GM23338 (cell line): Measurements from ENCODE around the gene NPFF.

ENCODE experiments used
- CREB1 ChIP-seq: fragments of 250-450 bp; sonication (Bioruptor Pico); IDR thresholded peaks from 2 replicates; pipeline ENCODE4 v1.5.0; 2020; ENCODE audit warnings: low read depth, mild to moderate bottlenecking, moderate library complexity
- CTCF ChIP-seq, 2 experiments: fragments of 200-600 bp in 1 of 2; sonication (generic) in 1 of 2; conservative IDR thresholded peaks; 2 replicates each; pipeline versions ENCODE4 v1.5.1 to v1.6.1; 2016 to 2017; ENCODE audit warnings: antibody characterized with exemption in 2 of 2, low read depth in 2 of 2, mild to moderate bottlenecking in 2 of 2, moderate library complexity in 1 of 2
- ETS1 ChIP-seq: IDR thresholded peaks from 2 replicates; pipeline ENCODE4 v1.6.1; 2016; ENCODE audit warnings: antibody characterized with exemption
- EZH2 ChIP-seq: fragments of 200-600 bp; sonication (generic); IDR thresholded peaks from one replicate; pipeline ENCODE4 v1.8.0; 2017; ENCODE audit warnings: antibody characterized with exemption, mild to moderate bottlenecking, low read depth; ENCODE audit not compliant: unreplicated experiment
- JUNB ChIP-seq: IDR thresholded peaks from one replicate; pipeline ENCODE4 v1.6.1; 2016; ENCODE audit warnings: antibody characterized with exemption; ENCODE audit not compliant: unreplicated experiment
- NANOG ChIP-seq: IDR thresholded peaks from 2 replicates; pipeline ENCODE4 v1.6.1; 2016; ENCODE audit warnings: antibody characterized with exemption, borderline replicate concordance
- POLR2AphosphoS5 ChIP-seq: IDR thresholded peaks from 2 replicates; pipeline ENCODE4 v1.6.1; 2016; ENCODE audit warnings: antibody characterized with exemption, low read depth

GRCh38 chr12:53483979-53484377 lies 23.3 kb downstream of the NPFF start:
- TF ChIP-seq CTCF (conservative IDR thresholded peaks at IDR 0.05; ENCODE audit: low read depth in 2 of 2) (no peak), EZH2 (no peak), CREB1 (CRISPR knock-in tag) (no peak), JUNB (no peak), POLR2AphosphoS5 (no peak), NANOG (no peak), ETS1 (no peak)
